ENCODE measurements around the gene EGFR. TPM values are rescaled to one million over a fixed set of nuclear protein-coding genes. Genes with fewer than 3 reads are reported as not detected.
A peak's percentile ranks its signal among the peaks of the same experiment; 100 is the strongest.

Gene EGFR
- total RNA-seq, 4 donors from 2014 or later: 87.2 to 124 (median 94.5) TPM

DNA sequence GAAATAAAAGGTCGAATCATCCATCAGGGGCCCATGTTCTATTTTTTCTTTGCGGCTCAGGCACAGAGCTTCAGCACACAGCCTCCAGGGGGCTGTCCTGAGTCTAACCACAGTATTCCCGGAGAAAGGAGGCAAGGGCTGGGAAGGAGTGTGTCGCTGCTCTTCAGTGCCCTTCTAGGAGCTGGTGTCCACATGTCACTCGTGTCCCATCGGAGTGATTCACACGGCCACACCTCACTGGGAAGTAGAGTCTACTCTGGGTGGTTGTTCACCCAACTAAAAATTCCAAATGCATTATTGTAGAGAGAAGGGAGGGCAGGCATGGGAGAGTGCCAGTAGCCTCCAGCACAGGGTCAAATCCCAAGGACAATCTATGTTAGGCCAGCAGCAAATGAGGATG lies 231.5 kb downstream of the EGFR start:
- ATAC-seq (ENCODE audit: low FRiP score): no peak
- TF ChIP-seq, protein P1, sequence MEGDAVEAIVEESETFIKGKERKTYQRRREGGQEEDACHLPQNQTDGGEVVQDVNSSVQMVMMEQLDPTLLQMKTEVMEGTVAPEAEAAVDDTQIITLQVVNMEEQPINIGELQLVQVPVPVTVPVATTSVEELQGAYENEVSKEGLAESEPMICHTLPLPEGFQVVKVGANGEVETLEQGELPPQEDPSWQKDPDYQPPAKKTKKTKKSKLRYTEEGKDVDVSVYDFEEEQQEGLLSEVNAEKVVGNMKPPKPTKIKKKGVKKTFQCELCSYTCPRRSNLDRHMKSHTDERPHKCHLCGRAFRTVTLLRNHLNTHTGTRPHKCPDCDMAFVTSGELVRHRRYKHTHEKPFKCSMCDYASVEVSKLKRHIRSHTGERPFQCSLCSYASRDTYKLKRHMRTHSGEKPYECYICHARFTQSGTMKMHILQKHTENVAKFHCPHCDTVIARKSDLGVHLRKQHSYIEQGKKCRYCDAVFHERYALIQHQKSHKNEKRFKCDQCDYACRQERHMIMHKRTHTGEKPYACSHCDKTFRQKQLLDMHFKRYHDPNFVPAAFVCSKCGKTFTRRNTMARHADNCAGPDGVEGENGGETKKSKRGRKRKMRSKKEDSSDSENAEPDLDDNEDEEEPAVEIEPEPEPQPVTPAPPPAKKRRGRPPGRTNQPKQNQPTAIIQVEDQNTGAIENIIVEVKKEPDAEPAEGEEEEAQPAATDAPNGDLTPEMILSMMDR (IDR thresholded peaks at IDR 0.05): no peak
- DNase-seq (ENCODE audit: low spot score): no peak

DNA sequence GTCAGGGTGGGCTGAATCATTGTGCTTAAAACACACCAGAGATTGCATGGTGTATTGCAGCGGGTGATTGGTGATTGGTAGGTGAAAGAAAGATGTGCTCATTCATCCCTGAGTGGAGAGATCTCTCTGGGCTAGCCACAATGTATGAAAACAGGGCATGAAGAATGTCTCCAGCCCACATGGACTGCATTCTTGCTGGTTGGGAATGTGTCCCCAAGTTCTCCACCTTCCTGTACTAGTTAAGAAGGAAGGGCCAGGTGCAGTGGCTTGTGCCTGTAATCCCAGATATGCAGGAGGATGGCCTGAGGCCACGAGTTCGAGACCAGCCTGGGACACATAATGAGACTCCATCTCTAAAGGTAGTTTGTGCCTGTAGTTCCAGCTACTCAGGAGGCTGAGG lies 232.5 kb downstream of the EGFR start:
- no peak for DNase-seq (ENCODE audit: low spot score)
- no peak for ATAC-seq (ENCODE audit: low FRiP score)
- TF ChIP-seq, protein P1 (IDR thresholded peaks at IDR 0.05): no peak

DNA sequence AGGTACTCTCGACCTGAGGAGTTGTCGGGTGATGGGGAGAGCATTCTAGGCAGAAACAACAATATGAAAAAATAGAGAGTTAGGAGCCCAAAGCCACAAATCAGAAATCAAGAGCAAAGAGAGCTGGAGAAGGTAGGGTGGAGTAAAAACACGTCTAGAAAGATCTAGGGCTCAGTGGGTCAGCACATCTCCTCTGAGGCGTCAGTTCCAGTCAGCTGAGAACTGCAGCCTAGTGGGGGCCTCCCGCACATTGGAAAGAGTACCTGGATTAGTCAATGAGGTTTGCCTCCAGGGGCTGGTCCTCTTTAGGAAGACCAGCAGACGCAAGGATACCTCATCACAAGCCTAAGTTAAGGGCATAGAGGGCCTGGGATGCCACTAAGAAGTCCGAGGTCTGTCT lies 233.1 kb downstream of the EGFR start:
- DNase-seq (ENCODE audit: low spot score): no peak
- TF ChIP-seq, protein P1 (IDR thresholded peaks at IDR 0.05): no peak

DNA sequence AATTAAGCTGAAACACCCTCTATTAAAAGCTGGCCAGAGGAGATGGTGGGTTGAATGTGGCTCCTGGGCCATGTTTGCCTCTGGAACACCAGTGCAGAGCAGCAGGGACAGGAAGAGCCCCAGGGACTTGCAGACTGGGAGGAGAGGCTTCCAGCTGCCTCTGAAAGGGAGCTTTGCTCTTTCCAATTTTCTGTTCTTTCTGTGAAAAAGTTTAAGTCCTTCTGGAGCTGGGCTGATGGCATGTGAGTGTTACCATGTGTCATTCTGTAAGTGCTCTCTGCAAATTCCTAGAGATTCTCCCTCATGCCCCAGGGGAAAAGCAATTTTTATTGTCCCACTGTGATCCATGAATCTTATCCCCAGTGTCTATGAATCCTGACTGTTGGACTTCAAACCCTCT lies 233.6 kb downstream of the EGFR start:
- TF ChIP-seq, protein P1 (IDR thresholded peaks at IDR 0.05): no peak
- ATAC-seq (ENCODE audit: low FRiP score): no peak
- no peak for DNase-seq (ENCODE audit: low spot score)

More for the DNA sequence above, 233.1 kb downstream of the EGFR start:
- ATAC-seq (ENCODE audit: low FRiP score): no peak

DNA sequence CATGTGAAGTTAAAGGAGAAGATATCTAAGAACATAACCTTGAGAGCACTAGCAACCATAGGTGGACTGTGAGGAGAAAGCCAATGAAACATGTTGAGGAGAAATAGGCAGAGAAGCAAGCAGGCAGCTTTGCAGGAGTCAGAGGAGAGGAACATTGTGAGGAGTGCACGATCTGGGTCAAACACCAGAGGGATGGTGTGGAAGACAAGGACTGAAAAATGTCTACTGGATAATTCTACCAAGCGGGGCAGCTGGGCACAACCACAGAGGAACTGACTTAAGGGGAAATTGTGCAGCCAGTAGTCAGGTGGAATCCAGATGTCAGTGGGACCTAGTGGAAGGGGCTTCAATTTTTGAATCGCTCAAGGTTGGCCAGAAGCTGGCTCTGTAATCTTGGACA lies 234.4 kb downstream of the EGFR start:
- no peak for DNase-seq (ENCODE audit: low spot score)
- TF ChIP-seq, protein P1 (IDR thresholded peaks at IDR 0.05): no peak
- ATAC-seq (ENCODE audit: low FRiP score): no peak

DNA sequence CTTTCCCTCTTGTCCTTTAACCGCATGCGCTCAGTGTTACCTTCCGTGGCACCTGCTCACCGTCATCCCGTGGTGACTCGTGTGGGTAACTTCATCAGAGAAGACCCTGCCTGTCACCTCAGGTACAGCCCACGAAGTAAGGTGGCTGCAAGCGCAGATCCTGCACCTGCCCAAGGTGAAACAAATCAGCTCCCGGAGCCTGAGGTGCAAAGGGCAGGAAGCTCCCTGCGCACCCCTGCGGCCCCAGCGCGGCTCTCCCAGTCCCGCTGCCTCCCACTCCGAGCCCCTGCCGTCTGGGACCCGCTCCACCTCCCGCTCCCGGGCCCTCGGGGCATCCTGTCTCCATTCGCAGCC lies 235.4 kb downstream of the EGFR start:
- TF ChIP-seq, protein P1 (IDR thresholded peaks at IDR 0.05): no peak
- ATAC-seq (ENCODE audit: low FRiP score) (no peak), DNase-seq (ENCODE audit: low spot score) (no peak)

DNA sequence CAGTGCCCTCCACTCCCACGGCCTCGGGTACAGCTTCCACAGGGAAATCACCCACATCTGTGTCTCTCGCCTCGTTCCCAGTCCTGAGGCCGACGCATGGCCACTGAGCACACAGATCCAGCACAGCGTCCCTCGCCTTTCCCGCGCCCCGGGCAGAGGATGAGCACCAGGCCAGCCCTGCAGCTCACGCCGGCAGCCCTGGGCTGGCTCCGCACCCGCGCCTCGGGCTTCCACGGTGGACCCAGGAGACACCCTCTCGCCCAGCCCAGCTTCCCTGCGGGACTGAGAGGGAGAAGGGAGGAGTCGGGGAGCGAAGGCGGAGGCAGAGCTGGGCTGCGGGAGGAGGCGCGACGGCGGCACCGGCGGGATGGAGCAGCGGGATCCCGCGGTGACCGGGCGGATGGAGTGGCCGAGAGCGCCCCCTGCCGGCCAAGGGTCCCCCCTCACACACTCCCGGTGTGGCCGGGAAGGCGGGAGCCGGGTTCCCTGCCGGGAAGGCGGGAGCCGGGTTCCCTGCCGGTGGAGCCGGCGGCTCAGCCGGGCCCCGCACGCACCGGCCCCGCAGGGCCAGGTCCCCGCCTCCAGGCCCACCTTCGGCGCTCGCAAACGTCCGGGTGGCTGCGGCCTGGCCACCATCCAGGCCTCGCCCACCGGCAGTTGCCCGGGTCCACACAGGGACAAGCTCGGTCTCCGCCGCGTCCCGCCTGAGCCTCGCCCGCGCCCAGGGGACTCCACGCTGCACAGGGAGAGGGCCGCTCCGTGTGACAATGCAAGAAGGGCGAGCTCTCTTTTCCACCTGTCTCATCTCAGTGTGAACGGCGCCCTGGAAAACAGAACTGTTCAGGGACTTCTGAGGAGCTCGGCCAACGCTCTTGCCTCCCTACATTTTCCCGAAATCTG lies 236.0 kb downstream of the EGFR start:
- TF ChIP-seq, protein P1 (IDR thresholded peaks at IDR 0.05): peak in 2 of 3 donors; percentile 56 to 83
- ATAC-seq (ENCODE audit: low FRiP score): peak; percentile 96
- DNase-seq (ENCODE audit: low spot score): peak; percentile 80

Measured in omental fat pad (tissue), 4 donors.